Caco-2 (cell line): ENCODE measurements around the gene NPB. TPM values are rescaled to one million over a fixed set of nuclear protein-coding genes. Genes with fewer than 3 reads are reported as not detected.
A peak's percentile ranks its signal among the peaks of the same experiment; 100 is the strongest.

Experiments
- BruUV-seq: library from RNA; stranded (reverse); fragments of 400-500 nt; replicated peaks from 2 replicates; lab custom pipeline; 2021; lab: Mats Ljungman, UMichigan
- CTCF ChIA-PET: fragments of 300-600 bp; sonication (Branson Sonifier 250); formaldehyde crosslinking; loops from one replicate; lab custom pipeline; 2022; ENCODE audit warnings: antibody characterized with exemption; lab: Charles Lee
- POLR2A ChIA-PET: fragments of 300-600 bp; sonication (Branson Sonifier 250); formaldehyde crosslinking; loops from one replicate; lab custom pipeline; 2022; ENCODE audit warnings: antibody characterized with exemption; lab: Charles Lee
- DNase-seq, 2 experiments: peaks; one replicate each; pipeline versions ENCODE4 v3.0.0 to v3.0.0-alpha.2; 2020 to 2022
- H3K27me3 ChIP-seq: replicated peaks from 2 replicates; pipeline ENCODE4 v1.6.0; 2011; ENCODE audit warnings: low read length; ENCODE audit not compliant: control insufficient read depth, insufficient read depth
- H3K36me3 ChIP-seq: 2 replicates; pipeline ENCODE4 v1.5.1; 2011; ENCODE audit warnings: low read length; ENCODE audit not compliant: control insufficient read depth, insufficient read depth
- H3K4me1 ChIP-seq: fragments of 250-450 bp; sonication (Bioruptor Pico); 2 replicates; pipeline ENCODE4 v1.5.1; 2020; ENCODE audit warnings: mild to moderate bottlenecking
- H3K4me3 ChIP-seq: 2 replicates; pipeline ENCODE4 v1.5.1; 2011; ENCODE audit warnings: low read depth, mild to moderate bottlenecking, control low read depth, low read length
- H3K9me3 ChIP-seq: fragments of 250-450 bp; sonication (Bioruptor Pico); 2 replicates; pipeline ENCODE4 v1.5.1; 2020; ENCODE audit warnings: mild to moderate bottlenecking, moderate library complexity
- H3K27ac Mint-ChIP-seq: one replicate; pipeline ENCODE4 v1.8.0; 2022; ENCODE audit warnings: mixed read lengths; ENCODE audit not compliant: unreplicated experiment
- H3K27me3 Mint-ChIP-seq: one replicate; pipeline ENCODE4 v1.8.0; 2022; ENCODE audit warnings: mixed read lengths; ENCODE audit not compliant: insufficient read depth, unreplicated experiment
- H3K36me3 Mint-ChIP-seq: one replicate; pipeline ENCODE4 v1.8.0; 2022; ENCODE audit warnings: mild to moderate bottlenecking, mixed read lengths; ENCODE audit not compliant: insufficient read depth, unreplicated experiment
- H3K4me1 Mint-ChIP-seq: one replicate; pipeline ENCODE4 v1.8.0; 2022; ENCODE audit warnings: low read depth, mixed read lengths; ENCODE audit not compliant: unreplicated experiment
- H3K4me3 Mint-ChIP-seq: one replicate; pipeline ENCODE4 v1.8.0; 2022; ENCODE audit warnings: mild to moderate bottlenecking, moderate library complexity, mixed read lengths; ENCODE audit not compliant: unreplicated experiment
- H3K9me3 Mint-ChIP-seq: one replicate; pipeline ENCODE4 v1.8.0; 2022; ENCODE audit warnings: mixed read lengths; ENCODE audit not compliant: unreplicated experiment
- CTCF ChIP-seq, 2 experiments: fragments of 200-600 bp in 1 of 2; IDR thresholded peaks; 1 replicate in 1 of 2; 2 replicates in 1 of 2; pipeline versions ENCODE4 v1.5.1 to v1.8.0; 2011 to 2022; ENCODE audit warnings: antibody characterized with exemption in 1 of 2, control low read depth in 1 of 2, inconsistent platforms in 1 of 2, low read depth in 1 of 2, low read length in 1 of 2, mild to moderate bottlenecking in 1 of 2, moderate library complexity in 1 of 2; ENCODE audit not compliant: insufficient read depth in 1 of 2, severe bottlenecking in 1 of 2, unreplicated experiment in 1 of 2
- intact Hi-C: fragments of 100-400 bp; cut with micrococcal nuclease; formaldehyde crosslinking; loops from one replicate; pipeline ENCODE4 v1.10.0; 2022; ENCODE audit not compliant: unreplicated experiment
- total RNA-seq: library from RNA; stranded (reverse); gene quantifications from 2 replicates; pipeline ENCODE4 v1.2.3, GENCODE V29; 2022

NPB gene
- total RNA-seq, 1 experiment from 2014 or later: 0.68 TPM

DNA sequence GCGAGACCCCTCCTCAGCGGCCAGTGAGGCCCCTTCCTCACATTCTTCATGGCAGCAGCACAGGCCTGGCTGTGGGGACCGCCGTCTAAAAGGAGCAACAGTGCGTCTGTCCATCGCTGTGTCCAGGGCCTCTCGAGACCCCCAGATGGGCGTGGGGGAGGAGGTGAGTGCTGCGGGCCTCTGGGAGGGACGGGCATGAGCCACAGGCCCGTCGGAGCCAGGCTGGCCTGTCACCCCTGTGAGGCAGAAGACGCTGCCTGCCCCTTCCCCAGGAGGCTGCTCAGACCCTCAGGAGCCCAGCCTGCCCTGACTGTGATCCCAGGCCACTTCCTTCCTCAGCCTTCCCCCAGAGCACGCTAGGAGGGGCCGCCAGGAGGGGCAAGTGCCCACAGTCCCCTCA is 37.2 kb downstream of the NPB start:
- no TSS peak for BruUV-seq
- no peaks in the 10 kb centered on the region for H3K27me3 Mint-ChIP-seq

DNA sequence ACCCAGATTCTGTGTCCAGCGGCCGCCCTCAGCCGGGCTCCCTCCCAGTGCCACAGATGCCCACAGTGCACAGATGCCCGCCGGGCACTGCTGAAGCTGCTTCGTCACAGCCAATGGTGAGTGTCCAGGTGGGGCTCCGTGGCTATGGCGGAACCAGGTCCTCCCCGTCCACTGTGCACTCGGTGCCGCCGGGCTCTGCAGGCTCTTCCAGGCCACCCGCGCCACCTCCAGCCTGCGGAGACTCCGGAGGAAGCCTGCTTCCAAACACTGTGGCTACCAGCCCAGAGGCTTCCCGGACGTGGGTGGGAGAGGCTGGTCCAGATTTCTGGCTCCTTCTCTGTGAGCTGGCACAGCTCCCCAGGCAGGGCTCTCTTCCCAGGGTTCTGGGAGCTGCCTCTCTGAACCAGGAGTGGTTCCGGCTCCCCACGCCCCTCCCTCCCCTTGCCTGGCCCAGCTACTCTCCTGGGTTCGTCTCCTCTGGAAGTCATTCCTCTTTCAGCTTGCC is 37.9 kb downstream of the NPB start:
- no peaks in the 10 kb centered on the region for H3K27me3 Mint-ChIP-seq

More for the DNA sequence above, 37.2 kb downstream of the NPB start:
- Histone ChIP-seq H3K4me1 (peaks cover 4% of the 10 kb centered on the region; the same call in 1 of the 2 replicates), H3K4me3 (no peak overlapping the region), H3K27me3 (no peaks in the 10 kb centered on the region), H3K36me3 (peaks cover 3% of the 10 kb centered on the region; the same call in 1 of the 2 replicates), H3K9me3 (no peaks in the 10 kb centered on the region)
- Mint-ChIP-seq H3K9me3 (no peaks in the 10 kb centered on the region), H3K4me3 (no peak overlapping the region), H3K27ac (no peak overlapping the region), H3K36me3 (peaks cover 40% of the 10 kb centered on the region), H3K4me1 (peaks cover 5% of the 10 kb centered on the region)
- no peak for TF ChIP-seq CTCF (IDR thresholded peaks at IDR 0.05; ENCODE audit: insufficient read depth in 1 of 2, low read depth in 1 of 2, low read length in 1 of 2, severe bottlenecking in 1 of 2, unreplicated experiment in 1 of 2)
- POLR2A ChIA-PET: no interaction called here
- CTCF ChIA-PET: no interaction called here
- no peak for DNase-seq
- intact Hi-C loops: no loop called here

More for the DNA sequence above, 37.9 kb downstream of the NPB start:
- Mint-ChIP-seq H3K27ac (peak overlapping the region; percentile 51), H3K36me3 (peaks cover 35% of the 10 kb centered on the region), H3K4me1 (peaks cover 5% of the 10 kb centered on the region), H3K9me3 (no peaks in the 10 kb centered on the region), H3K4me3 (no peak overlapping the region)
- Histone ChIP-seq H3K4me3 (no peak overlapping the region), H3K36me3 (peaks cover 3% of the 10 kb centered on the region; the same call in 1 of the 2 replicates), H3K4me1 (peaks cover 9% of the 10 kb centered on the region), H3K9me3 (no peaks in the 10 kb centered on the region), H3K27me3 (no peaks in the 10 kb centered on the region)
- BruUV-seq: no TSS peak
- no peak for TF ChIP-seq CTCF (IDR thresholded peaks at IDR 0.05; ENCODE audit: insufficient read depth in 1 of 2, low read depth in 1 of 2, low read length in 1 of 2, severe bottlenecking in 1 of 2, unreplicated experiment in 1 of 2)
- no peak for DNase-seq
- intact Hi-C loops: no loop called here
- CTCF ChIA-PET: no interaction called here
- POLR2A ChIA-PET: no interaction called here
